ENCODE measurements around the gene SYT17.

The SYT17 gene

GRCh38 chr16:19299565-19299964 lies 131.5 kb downstream of the SYT17 start:
- peaks cover 29% of the 10 kb centered on the region for H3K4me1 ChIP-seq (ENCODE audit: low read length)
- no peak overlapping the region for H2AFZ ChIP-seq (ENCODE audit: low read depth, low read length)
- H3K36me3 ChIP-seq (replicated peaks; ENCODE audit: low read depth, low read length), result no peaks in the 10 kb centered on the region
- H3K4me3 ChIP-seq (ENCODE audit: low read length), result no peak overlapping the region
- no peak overlapping the region for H3K4me2 ChIP-seq (ENCODE audit: low read length)
- no peaks in the 10 kb centered on the region for H3K79me2 ChIP-seq (ENCODE audit: low read length)
- no peak for TF ChIP-seq EZH2phosphoT487 (IDR thresholded peaks at IDR 0.05; ENCODE audit: low read depth)
- TF ChIP-seq CTCF (IDR thresholded peaks at IDR 0.05; ENCODE audit: low read depth, low read length), result no peak
- H4K20me1 ChIP-seq (ENCODE audit: insufficient read depth, low read length), result no peaks in the 10 kb centered on the region
- H3K9me3 ChIP-seq (ENCODE audit: insufficient read depth, low read length), result no peaks in the 10 kb centered on the region
- H3K27ac ChIP-seq (ENCODE audit: low read length), result no peak overlapping the region
- no peaks in the 10 kb centered on the region for H3K27me3 ChIP-seq (ENCODE audit: low read depth, low read length)
- no peak overlapping the region for H3K9ac ChIP-seq (ENCODE audit: low read length)

- no peaks in the 10 kb centered on the region for H4K20me1 ChIP-seq (ENCODE audit: insufficient read depth, low read length)
- no peaks in the 10 kb centered on the region for H3K9me3 ChIP-seq (ENCODE audit: insufficient read depth, low read length)
- no peak overlapping the region for H3K4me2 ChIP-seq (ENCODE audit: low read length)
- H3K4me1 ChIP-seq (ENCODE audit: low read length), result peaks cover 16% of the 10 kb centered on the region
- H3K4me3 ChIP-seq (ENCODE audit: low read length), result no peak overlapping the region
- H3K27ac ChIP-seq (ENCODE audit: low read length), result no peak overlapping the region
- TF ChIP-seq CTCF (IDR thresholded peaks at IDR 0.05; ENCODE audit: low read depth, low read length), result no peak
- no peak for TF ChIP-seq EZH2phosphoT487 (IDR thresholded peaks at IDR 0.05; ENCODE audit: low read depth)
- H3K9ac ChIP-seq (ENCODE audit: low read length), result no peak overlapping the region
- H2AFZ ChIP-seq (ENCODE audit: low read depth, low read length), result no peak overlapping the region
- H3K36me3 ChIP-seq (replicated peaks; ENCODE audit: low read depth, low read length), result no peaks in the 10 kb centered on the region
- H3K79me2 ChIP-seq (ENCODE audit: low read length), result no peaks in the 10 kb centered on the region
- H3K27me3 ChIP-seq (ENCODE audit: low read depth, low read length), result no peaks in the 10 kb centered on the region
These were observed 133.9 kb downstream of the SYT17 start for GRCh38 chr16:19301931-19302330.

- Histone ChIP-seq H2AFZ (ENCODE audit: low read depth, low read length) (no peak overlapping the region; the same call in 1 of the 2 replicates), H3K9ac (ENCODE audit: low read length) (peak overlapping the region; percentile 33; the same call in 1 of the 2 replicates), H3K36me3 (replicated peaks; ENCODE audit: low read depth, low read length) (no peaks in the 10 kb centered on the region), H3K4me2 (ENCODE audit: low read length) (peak overlapping the region; percentile 36), H3K4me1 (ENCODE audit: low read length) (peaks cover 16% of the 10 kb centered on the region), H3K79me2 (ENCODE audit: low read length) (no peaks in the 10 kb centered on the region), H3K4me3 (ENCODE audit: low read length) (no peak overlapping the region), H3K9me3 (ENCODE audit: insufficient read depth, low read length) (no peaks in the 10 kb centered on the region), H3K27ac (ENCODE audit: low read length) (no peak overlapping the region), H3K27me3 (ENCODE audit: low read depth, low read length) (no peaks in the 10 kb centered on the region), H4K20me1 (ENCODE audit: insufficient read depth, low read length) (no peaks in the 10 kb centered on the region)
- TF ChIP-seq EZH2phosphoT487 (IDR thresholded peaks at IDR 0.05; ENCODE audit: low read depth) (no peak), CTCF (IDR thresholded peaks at IDR 0.05; ENCODE audit: low read depth, low read length) (no peak)
These were observed 136.7 kb downstream of the SYT17 start for GRCh38 chr16:19304750-19305149.

- peak overlapping the region; percentile 33; the same call in 1 of the 2 replicates for H3K9ac ChIP-seq (ENCODE audit: low read length)
- H3K4me3 ChIP-seq (ENCODE audit: low read length), result 0 out of 2 replicates have a peak overlapping the region, but pooled peaks have one; percentile 1
- no peaks in the 10 kb centered on the region for H3K9me3 ChIP-seq (ENCODE audit: insufficient read depth, low read length)
- H3K27ac ChIP-seq (ENCODE audit: low read length), result no peak overlapping the region
- no peaks in the 10 kb centered on the region for H4K20me1 ChIP-seq (ENCODE audit: insufficient read depth, low read length)
- no peak overlapping the region for H2AFZ ChIP-seq (ENCODE audit: low read depth, low read length)
- no peak for TF ChIP-seq CTCF (IDR thresholded peaks at IDR 0.05; ENCODE audit: low read depth, low read length)
- TF ChIP-seq EZH2phosphoT487 (IDR thresholded peaks at IDR 0.05; ENCODE audit: low read depth), result no peak
- H3K4me1 ChIP-seq (ENCODE audit: low read length), result peaks cover 16% of the 10 kb centered on the region
- no peaks in the 10 kb centered on the region for H3K27me3 ChIP-seq (ENCODE audit: low read depth, low read length)
- H3K36me3 ChIP-seq (replicated peaks; ENCODE audit: low read depth, low read length), result no peaks in the 10 kb centered on the region
- H3K79me2 ChIP-seq (ENCODE audit: low read length), result no peaks in the 10 kb centered on the region
- H3K4me2 ChIP-seq (ENCODE audit: low read length), result peak overlapping the region; percentile 36
These were observed 137.4 kb downstream of the SYT17 start for GRCh38 chr16:19305443-19305842.

Data from OCI-LY3 (cell line).